GM12892 (cell line): ENCODE results near the gene EOMES.

Experiments
- POLR2A ChIP-seq: IDR thresholded peaks from 2 replicates; pipeline ENCODE4 v1.6.1; 2011; ENCODE audit warnings: low read depth, low read length, control low read depth
- POLR2AphosphoS5 ChIP-seq: IDR thresholded peaks from 2 replicates; pipeline ENCODE4 v1.6.1; 2011; ENCODE audit warnings: low read depth, low read length, control low read depth
- TAF1 ChIP-seq: IDR thresholded peaks from 2 replicates; pipeline ENCODE4 v1.6.1; 2011; ENCODE audit warnings: low read depth, mild to moderate bottlenecking, control low read depth, low read length, borderline replicate concordance

- TF ChIP-seq TAF1 = no peak
- no peak for TF ChIP-seq POLR2AphosphoS5
- TF ChIP-seq POLR2A = no peak
Measured at GRCh38 chr3:27712136-27713077, 9.7 kb downstream of the EOMES start.
